DOHH2 (cell line): ENCODE measurements around the gene TOMM20L.

Experiments
- H3F3A ChIP-seq: fragments of 200-600 bp; sonication (generic), shearing (Covaris generic); 2 replicates; pipeline ENCODE4 v1.6.0; 2016; ENCODE audit warnings: antibody characterized with exemption, mild to moderate bottlenecking; ENCODE audit not compliant: control insufficient read depth, insufficient read depth
- H3K27ac ChIP-seq: fragments of 200-600 bp; sonication (generic); 2 replicates; pipeline ENCODE4 v1.5.1; 2014; ENCODE audit warnings: low read depth, mild to moderate bottlenecking, low read length, moderate library complexity
- H3K27me3 ChIP-seq: fragments of 200-600 bp; sonication (generic); 2 replicates; pipeline ENCODE4 v1.6.1; 2014; ENCODE audit warnings: mild to moderate bottlenecking, low read length, mixed read lengths; ENCODE audit not compliant: control insufficient read depth
- H3K36me3 ChIP-seq: fragments of 200-600 bp; sonication (generic); 2 replicates; pipeline ENCODE4 v1.6.1; 2014; ENCODE audit warnings: mild to moderate bottlenecking, low read length, moderate library complexity, mixed read lengths; ENCODE audit not compliant: control insufficient read depth
- H3K4me1 ChIP-seq: fragments of 200-600 bp; sonication (generic); 2 replicates; pipeline ENCODE4 v1.6.1; 2014; ENCODE audit warnings: mild to moderate bottlenecking, low read length, mixed read lengths; ENCODE audit not compliant: control insufficient read depth
- H3K4me2 ChIP-seq: fragments of 200-600 bp; sonication (generic); 2 replicates; pipeline ENCODE4 v1.6.0; 2014; ENCODE audit warnings: mild to moderate bottlenecking, low read length, moderate library complexity
- H3K4me3 ChIP-seq: fragments of 200-600 bp; sonication (generic); 2 replicates; pipeline ENCODE4 v1.5.1; 2014; ENCODE audit warnings: mild to moderate bottlenecking, low read length, mixed read lengths
- H3K79me2 ChIP-seq: fragments of 200-600 bp; sonication (generic); 2 replicates; pipeline ENCODE4 v1.6.1; 2014; ENCODE audit warnings: mild to moderate bottlenecking, low read length, mixed read lengths; ENCODE audit not compliant: control insufficient read depth
- H3K9me2 ChIP-seq: fragments of 200-600 bp; sonication (generic); replicated peaks from 2 replicates; pipeline ENCODE4 v1.6.1; 2014; ENCODE audit warnings: mild to moderate bottlenecking, low read length, mixed read lengths; ENCODE audit not compliant: control insufficient read depth
- H3K9me3 ChIP-seq: fragments of 200-600 bp; sonication (generic); 2 replicates; pipeline ENCODE4 v1.6.1; 2014; ENCODE audit warnings: antibody characterized with exemption, low read length, mixed read lengths; ENCODE audit not compliant: control insufficient read depth, insufficient read depth
- H4K20me1 ChIP-seq: fragments of 200-600 bp; sonication (generic); 2 replicates; pipeline ENCODE4 v1.6.0; 2014; ENCODE audit warnings: low read depth, mild to moderate bottlenecking, antibody characterized with exemption, low read length, moderate library complexity; ENCODE audit not compliant: control insufficient read depth, insufficient read depth
- EZH2phosphoT487 ChIP-seq: fragments of 200-600 bp; sonication (generic); IDR thresholded peaks from 2 replicates; pipeline ENCODE4 v1.6.1; 2017; ENCODE audit warnings: borderline replicate concordance, mild to moderate bottlenecking, antibody characterized with exemption, low read length, moderate library complexity, mixed read lengths
- TF ChIP-seq, protein P1 (sequence below): fragments of 200-600 bp; sonication (generic); IDR thresholded peaks from one replicate; pipeline ENCODE4 v1.5.1; 2014; ENCODE audit warnings: antibody characterized with exemption, mild to moderate bottlenecking, low read depth, low read length; ENCODE audit not compliant: poor library complexity, severe bottlenecking

Gene TOMM20L

DNA sequence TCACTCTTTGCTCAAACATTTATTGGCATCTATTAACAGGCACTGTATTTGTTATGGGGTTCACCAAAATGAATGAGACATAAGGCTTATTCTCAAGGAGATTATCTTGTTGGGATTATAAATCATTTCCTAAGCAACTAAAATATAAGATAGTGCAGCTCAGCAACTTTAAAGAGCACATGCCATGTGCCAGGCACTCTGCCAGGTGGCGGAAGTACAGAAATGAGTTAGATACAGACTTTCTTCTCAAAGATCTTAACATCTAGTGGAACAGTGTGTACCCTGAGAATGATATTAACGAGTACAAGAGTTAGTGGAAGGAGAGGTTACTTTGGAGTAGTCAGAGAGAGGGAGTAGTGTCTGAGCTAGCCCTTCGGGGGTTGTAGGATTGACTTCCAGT is 28.4 kb upstream of the TOMM20L start:
- Histone ChIP-seq H3K4me2 (no peak overlapping the region), H4K20me1 (no peaks in the 10 kb centered on the region), H3F3A (peaks cover 5% of the 10 kb centered on the region; the same call in 1 of the 2 replicates), H3K4me3 (no peak overlapping the region), H3K4me1 (no peaks in the 10 kb centered on the region), H3K9me3 (no peaks in the 10 kb centered on the region), H3K36me3 (peaks cover 76% of the 10 kb centered on the region), H3K9me2 (no peaks in the 10 kb centered on the region), H3K27ac (no peak overlapping the region), H3K79me2 (no peaks in the 10 kb centered on the region), H3K27me3 (no peaks in the 10 kb centered on the region)
- TF ChIP-seq, protein P1, sequence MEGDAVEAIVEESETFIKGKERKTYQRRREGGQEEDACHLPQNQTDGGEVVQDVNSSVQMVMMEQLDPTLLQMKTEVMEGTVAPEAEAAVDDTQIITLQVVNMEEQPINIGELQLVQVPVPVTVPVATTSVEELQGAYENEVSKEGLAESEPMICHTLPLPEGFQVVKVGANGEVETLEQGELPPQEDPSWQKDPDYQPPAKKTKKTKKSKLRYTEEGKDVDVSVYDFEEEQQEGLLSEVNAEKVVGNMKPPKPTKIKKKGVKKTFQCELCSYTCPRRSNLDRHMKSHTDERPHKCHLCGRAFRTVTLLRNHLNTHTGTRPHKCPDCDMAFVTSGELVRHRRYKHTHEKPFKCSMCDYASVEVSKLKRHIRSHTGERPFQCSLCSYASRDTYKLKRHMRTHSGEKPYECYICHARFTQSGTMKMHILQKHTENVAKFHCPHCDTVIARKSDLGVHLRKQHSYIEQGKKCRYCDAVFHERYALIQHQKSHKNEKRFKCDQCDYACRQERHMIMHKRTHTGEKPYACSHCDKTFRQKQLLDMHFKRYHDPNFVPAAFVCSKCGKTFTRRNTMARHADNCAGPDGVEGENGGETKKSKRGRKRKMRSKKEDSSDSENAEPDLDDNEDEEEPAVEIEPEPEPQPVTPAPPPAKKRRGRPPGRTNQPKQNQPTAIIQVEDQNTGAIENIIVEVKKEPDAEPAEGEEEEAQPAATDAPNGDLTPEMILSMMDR, result no peak
- TF ChIP-seq EZH2phosphoT487, result no peak

GRCh38 chr14:58368956-58369355 is 26.8 kb upstream of the TOMM20L start:
- Histone ChIP-seq H3K4me1 (no peaks in the 10 kb centered on the region), H4K20me1 (no peaks in the 10 kb centered on the region), H3K27ac (no peak overlapping the region), H3K4me2 (no peak overlapping the region), H3F3A (peaks cover 8% of the 10 kb centered on the region; the same call in 1 of the 2 replicates), H3K9me2 (no peaks in the 10 kb centered on the region), H3K27me3 (no peaks in the 10 kb centered on the region), H3K4me3 (no peak overlapping the region), H3K36me3 (peaks cover 74% of the 10 kb centered on the region), H3K9me3 (no peaks in the 10 kb centered on the region), H3K79me2 (no peaks in the 10 kb centered on the region)
- TF ChIP-seq, protein P1, result no peak
- no peak for TF ChIP-seq EZH2phosphoT487

DNA sequence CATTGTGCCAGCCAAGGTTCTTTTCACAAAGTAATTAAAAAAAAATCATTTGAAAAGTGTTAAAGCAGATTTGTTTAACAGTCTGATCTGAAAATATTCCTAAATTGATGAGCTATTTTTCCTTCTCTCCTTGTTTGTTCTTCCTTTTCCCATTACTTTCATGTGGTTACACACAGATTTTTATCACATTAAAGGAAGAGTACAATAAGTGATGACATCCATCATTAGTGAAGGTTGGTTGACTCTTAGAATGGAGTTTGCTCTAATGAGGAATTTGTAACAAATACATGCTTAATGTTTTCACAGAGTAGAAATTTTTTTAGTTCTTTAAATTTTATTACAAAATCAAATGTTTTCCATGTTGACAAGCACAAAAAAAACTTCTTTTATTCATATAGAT is 18.9 kb upstream of the TOMM20L start:
- Histone ChIP-seq H3K27me3 (no peaks in the 10 kb centered on the region), H3K4me1 (no peaks in the 10 kb centered on the region), H3K79me2 (no peaks in the 10 kb centered on the region), H3K36me3 (peaks cover 23% of the 10 kb centered on the region), H3K4me2 (no peak overlapping the region), H3F3A (peaks cover 5% of the 10 kb centered on the region; the same call in 1 of the 2 replicates), H3K4me3 (no peak overlapping the region), H3K9me3 (no peaks in the 10 kb centered on the region), H4K20me1 (no peaks in the 10 kb centered on the region), H3K9me2 (no peaks in the 10 kb centered on the region), H3K27ac (no peak overlapping the region)
- TF ChIP-seq, protein P1, result no peak
- TF ChIP-seq EZH2phosphoT487, result no peak
